Inflammatory macrophage treated with lipopolysaccharide for 4 hours (primary cell): ENCODE data around the gene SLAMF7.
"Not testable (repeated sequence)": the region's sequence is repeated elsewhere in the genome, so short reads cannot be mapped to it uniquely, and the experiment has no call there.

Source experiments
- DNase-seq: peaks from one replicate; pipeline ENCODE4 v3.0.0-alpha.2; 2020

Gene SLAMF7

GRCh38 chr1:160721473-160721872 lies 17.6 kb upstream of the SLAMF7 start:
- peak; percentile 85 for DNase-seq

GRCh38 chr1:160722726-160723125 lies 16.3 kb upstream of the SLAMF7 start:
- no peak for DNase-seq

- no peak for DNase-seq
Observed at GRCh38 chr1:160723332-160723731, 15.7 kb upstream of the SLAMF7 start.

- DNase-seq = no peak
Observed at GRCh38 chr1:160724465-160725242, 14.4 kb upstream of the SLAMF7 start.

DNA sequence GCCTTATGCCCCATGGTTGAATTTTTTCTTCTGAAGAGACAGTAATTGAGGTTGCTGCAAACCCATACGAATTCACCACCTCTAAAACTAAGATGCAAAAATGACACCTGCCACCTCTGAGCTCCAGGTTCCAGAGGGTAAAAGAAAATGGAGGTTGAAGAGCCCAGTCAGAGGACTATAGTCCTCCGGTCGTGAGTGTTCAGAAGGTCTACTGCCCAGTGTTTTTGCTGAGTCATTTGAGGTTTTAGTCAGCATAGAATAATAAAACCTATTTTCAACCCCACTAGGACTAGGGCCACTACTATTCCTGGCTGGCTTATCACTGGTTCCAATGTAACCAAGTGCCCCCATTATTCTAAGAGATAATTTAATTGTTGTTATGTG lies 12.9 kb upstream of the SLAMF7 start:
- DNase-seq = no peak

DNA sequence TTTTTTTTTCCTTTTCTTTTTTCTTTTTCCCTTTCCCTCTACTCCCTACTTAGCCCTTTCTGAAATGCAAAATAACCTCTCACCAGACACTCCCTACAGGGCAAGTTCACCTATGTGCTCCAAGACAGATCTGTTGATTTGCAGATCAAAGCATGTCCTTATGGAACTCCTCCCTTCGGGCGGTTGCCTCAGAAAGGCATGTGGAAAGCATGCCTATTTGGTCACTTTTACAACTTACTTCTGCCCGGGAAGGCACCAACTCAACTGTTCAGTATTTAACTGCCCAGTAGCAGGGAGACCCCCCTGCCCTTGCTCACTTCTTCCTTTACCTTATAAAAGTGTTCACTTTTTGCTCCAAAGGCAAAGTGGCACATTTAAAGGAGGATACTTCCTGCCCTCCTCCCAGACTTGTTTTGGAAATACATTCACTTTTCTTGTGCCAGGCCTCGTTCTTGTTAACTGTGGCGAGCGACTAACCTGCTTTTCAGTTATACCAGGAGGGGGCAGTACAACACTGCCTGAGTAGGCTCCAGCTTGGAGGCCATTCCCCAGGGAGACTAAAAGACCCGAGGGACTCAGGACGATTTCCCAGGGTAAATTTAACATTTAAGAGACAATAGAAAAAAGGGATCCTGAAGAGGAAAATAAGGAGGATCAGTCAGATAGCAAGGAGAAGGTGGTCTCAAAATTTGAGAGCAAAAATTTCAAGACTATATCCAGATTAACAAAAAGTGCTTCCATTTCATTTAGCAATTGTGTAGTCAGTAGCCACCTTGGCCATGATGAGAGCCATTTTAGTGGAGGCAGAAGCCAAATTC lies 12.3 kb upstream of the SLAMF7 start:
- DNase-seq = peak; percentile 88

DNA sequence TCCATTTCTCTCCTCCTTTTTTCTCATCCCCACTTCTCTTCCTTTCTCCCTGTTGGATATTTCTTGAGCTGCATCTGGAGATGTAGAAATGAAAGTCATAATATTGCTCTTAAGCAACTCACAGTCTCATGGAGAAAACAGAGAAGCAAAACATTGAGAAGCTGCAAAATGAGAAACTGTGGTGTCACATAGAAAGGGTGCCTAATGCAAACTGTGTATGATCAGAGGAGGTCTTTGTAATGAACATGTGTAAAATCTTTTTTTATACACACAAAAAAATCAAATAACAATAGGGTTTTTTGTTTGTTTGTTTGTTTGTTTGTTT lies 11.8 kb upstream of the SLAMF7 start:
- DNase-seq = peak; percentile 85

GRCh38 chr1:160731564-160731963 lies 7.5 kb upstream of the SLAMF7 start:
- DNase-seq = not testable (repeated sequence)

GRCh38 chr1:160731990-160732389 lies 7.1 kb upstream of the SLAMF7 start:
- DNase-seq = peak; percentile 97

GRCh38 chr1:160733898-160734297 lies 5.1 kb upstream of the SLAMF7 start:
- DNase-seq = peak; percentile 86

GRCh38 chr1:160734301-160734700 lies 4.7 kb upstream of the SLAMF7 start:
- peak; percentile 86 for DNase-seq

GRCh38 chr1:160738271-160738670 lies 776 bp upstream of the SLAMF7 start:
- DNase-seq = no peak

DNA sequence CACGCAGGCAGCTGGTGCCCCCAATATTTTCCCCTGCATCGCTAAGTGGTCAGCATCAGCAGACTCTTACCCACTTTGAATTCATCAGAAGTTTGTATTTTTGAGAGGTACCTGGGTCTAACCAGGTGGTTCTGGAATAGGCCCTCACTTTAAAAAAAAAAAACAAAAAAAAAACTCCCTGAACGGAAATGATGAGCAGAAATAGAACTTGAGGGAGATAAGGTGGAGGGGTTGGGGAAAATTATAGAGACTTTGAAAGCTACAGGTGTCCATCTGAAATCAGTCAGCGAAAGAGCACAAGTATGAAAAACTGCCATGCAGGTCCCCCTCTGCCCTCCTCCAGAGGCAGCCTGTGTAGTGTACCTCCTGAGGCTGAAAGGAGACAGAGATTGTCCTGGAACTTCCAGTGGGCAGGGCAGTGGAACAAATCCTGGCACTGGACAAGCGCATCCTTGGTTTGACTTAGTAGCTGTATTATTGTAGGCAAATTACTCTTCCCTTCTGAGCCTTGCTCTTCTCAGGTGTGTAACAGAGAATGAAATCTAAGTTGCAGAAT lies 1.2 kb downstream of the SLAMF7 start:
- DNase-seq = no peak

GRCh38 chr1:160741092-160741501 lies 2.0 kb downstream of the SLAMF7 start:
- no peak for DNase-seq

DNA sequence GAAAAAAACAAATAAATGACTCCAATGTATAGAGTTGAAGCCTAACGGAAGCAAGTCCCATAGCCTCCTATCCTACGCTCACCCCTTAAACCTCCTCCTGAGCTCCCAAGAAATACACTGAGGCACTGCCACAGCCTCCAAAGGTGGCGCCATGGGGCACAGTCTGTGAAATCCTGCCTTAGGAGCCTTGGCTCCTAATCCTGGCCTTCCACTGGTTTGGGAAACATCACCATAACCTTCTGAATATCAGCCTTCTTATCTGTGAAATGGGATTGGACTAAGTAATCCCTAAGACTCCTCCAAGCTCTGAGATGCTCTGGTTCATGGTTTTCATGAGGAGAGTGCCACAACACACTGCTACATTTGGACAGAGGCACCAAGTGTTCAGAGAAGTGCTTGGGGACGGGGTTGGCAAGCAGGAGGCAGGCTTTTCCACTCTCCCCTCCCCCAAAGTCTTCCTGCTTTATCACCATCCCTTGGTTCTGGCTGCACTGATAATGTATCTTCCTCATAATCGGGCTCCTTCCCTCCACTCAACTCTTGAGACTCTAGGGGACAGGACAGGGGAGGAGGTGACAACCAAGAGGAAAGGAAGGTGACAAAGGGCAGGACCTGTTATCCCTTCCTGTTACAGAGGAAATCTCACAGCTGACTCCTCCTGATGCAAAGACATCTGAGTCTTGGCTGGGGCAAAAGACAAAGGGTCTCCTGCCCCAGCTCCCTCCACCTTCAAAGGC lies 2.7 kb downstream of the SLAMF7 start:
- peak; percentile 52 for DNase-seq

DNA sequence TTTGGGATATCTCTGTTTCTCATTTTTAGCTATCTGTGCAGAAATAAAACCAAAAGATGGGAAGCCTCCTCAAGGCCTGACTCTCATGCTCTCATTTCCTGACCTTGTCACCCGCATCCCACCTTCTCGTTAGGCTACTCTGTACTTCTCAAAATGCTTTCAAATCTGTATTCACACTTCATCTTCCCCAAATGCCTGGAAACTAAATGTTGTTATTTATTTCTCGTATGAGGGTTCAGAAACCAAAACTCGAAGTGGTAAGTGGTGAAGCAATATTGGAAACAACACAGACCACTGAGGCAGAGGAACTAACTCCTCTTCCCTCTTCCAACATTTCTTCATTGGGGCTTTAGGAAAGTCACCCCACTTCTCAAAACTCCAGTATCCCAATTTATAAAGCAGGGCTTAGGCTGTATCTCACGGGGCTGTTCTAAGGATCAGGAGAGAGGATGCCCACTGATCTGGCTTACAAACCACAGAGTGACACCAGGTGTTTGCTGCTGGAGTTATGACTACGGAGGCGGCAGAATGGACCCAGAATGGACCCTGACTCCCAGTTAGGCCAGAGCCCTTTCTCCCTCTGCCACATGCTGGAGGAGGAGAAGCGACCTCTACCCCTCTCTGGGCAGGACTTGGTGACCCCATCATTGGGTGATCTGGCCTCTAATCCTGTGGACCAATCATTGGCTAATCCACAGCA lies 3.5 kb downstream of the SLAMF7 start:
- peak; percentile 95 for DNase-seq

- peak; percentile 73 for DNase-seq
Observed at GRCh38 chr1:160743266-160743665, 4.2 kb downstream of the SLAMF7 start.

GRCh38 chr1:160744199-160744851 lies 5.3 kb downstream of the SLAMF7 start:
- peak; percentile 66 for DNase-seq

GRCh38 chr1:160744852-160745520 lies 5.9 kb downstream of the SLAMF7 start:
- peak; percentile 65 for DNase-seq

- DNase-seq = no peak
Observed at GRCh38 chr1:160745551-160745950, 6.5 kb downstream of the SLAMF7 start.

DNA sequence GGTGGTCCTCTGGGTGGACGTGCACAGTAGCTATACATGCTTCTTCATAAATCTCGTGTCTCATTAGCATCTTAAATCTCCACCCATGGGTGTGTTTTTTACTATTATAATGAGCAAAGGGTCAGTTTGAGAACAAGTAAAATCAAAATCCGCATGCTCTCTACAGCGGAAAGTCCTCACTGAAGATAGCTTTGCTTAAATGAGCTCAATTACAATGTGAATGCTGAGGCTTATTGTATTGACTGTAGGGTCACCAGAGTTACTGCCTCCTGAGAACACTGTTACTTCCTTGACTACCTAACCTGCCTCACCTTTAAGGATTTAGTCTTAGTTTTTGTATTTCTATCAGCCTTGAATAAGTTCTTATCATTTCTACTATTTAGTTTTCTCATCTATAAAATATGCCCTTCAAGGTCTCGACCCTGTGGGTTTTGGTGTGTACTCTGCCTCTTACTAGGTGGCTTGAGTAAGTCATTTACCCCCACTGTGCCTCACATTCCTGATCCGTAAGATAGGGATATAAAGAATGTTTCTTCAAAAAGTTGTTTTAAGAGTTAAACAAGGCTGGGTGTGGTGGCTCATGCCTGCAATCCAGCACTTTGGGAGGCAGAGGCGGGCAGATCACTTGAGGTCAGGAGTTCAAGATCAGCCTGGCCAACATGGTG lies 7.9 kb downstream of the SLAMF7 start:
- no peak for DNase-seq
